GM12801 (cell line): ENCODE measurements around the gene GRAP2.

Source experiments
- CTCF ChIP-seq: IDR thresholded peaks from one replicate; pipeline ENCODE4 v1.5.1; 2011; ENCODE audit warnings: control low read depth; ENCODE audit not compliant: insufficient read length; ENCODE audit errors: extremely low read depth

Gene GRAP2

GRCh38 chr22:39920134-39920743 lies 19.4 kb downstream of the GRAP2 start:
- TF ChIP-seq CTCF, result no peak

- TF ChIP-seq CTCF, result no peak
Observed at GRCh38 chr22:39923696-39924095, 22.8 kb downstream of the GRAP2 start.

GRCh38 chr22:39924286-39924685 lies 23.4 kb downstream of the GRAP2 start:
- TF ChIP-seq CTCF, result no peak

- no peak for TF ChIP-seq CTCF
Observed at GRCh38 chr22:39925273-39925672, 24.4 kb downstream of the GRAP2 start.

GRCh38 chr22:39925909-39926679 lies 25.2 kb downstream of the GRAP2 start:
- TF ChIP-seq CTCF, result no peak

GRCh38 chr22:39926753-39927152 lies 25.9 kb downstream of the GRAP2 start:
- TF ChIP-seq CTCF, result no peak

- no peak for TF ChIP-seq CTCF
Observed at GRCh38 chr22:39927544-39927943, 26.7 kb downstream of the GRAP2 start.
